Measurements from ENCODE around the gene SLX9.
"Not testable (repeated sequence)": the region's sequence is repeated elsewhere in the genome, so short reads cannot be mapped to it uniquely, and the experiment has no call there.

SLX9 gene

DNA sequence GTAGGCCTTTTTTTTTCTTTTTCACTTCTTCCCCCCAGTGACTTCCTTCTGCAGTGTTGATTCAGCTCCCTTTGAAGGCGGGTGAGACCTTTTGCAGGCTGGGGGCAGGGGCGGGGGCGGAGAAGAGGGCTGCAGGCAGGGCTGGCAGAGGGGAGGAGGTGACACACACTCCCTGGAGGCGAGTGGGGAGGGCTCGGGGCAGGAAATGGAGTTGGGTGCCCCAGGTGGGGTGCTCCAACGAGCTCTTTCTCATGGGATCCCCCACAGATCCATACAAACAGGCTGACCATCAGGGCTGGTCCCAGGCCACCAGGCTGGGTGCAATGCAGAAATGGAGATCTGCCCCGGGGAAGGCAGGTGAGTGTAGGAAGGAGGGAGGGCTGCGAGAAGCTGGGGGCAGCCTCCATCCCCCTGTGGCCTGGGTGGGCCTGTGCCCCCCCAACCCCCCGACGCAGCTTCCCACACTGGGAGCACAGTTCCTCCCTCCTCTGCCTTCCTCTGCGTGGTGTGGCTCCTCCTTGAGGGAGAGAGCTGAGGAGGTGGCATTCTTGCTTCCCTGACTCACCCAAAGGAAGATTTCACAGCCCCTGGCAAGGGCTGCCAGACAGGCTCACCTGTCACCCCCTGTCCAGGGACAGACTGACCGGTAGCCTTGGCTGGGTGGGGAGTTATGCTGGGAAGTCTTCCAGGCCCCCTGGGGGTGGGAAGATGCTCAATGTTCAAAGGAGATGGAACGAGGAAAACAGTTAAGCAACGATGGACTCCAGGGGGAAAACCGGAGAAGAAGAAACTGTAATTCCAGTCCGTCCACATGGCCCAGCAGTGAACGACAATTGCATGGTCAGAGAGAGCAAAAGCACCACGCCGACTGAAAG, 12.0 kb upstream of the SLX9 start:
- H3K4me1 ChIP-seq (ENCODE audit: control insufficient read depth, low read length), result peaks cover 82% of the 10 kb centered on the region
- H3F3A ChIP-seq (ENCODE audit: control insufficient read depth, insufficient read depth), result peaks cover 21% of the 10 kb centered on the region
- H3K4me3 ChIP-seq (ENCODE audit: low read length), result peak overlapping the region; percentile 47
- no peaks in the 10 kb centered on the region for H3K36me3 ChIP-seq (ENCODE audit: control insufficient read depth, low read length)
- H3K27ac ChIP-seq (ENCODE audit: low read depth, low read length), result no peak overlapping the region
- no peaks in the 10 kb centered on the region for H3K9me2 ChIP-seq (replicated peaks; ENCODE audit: control insufficient read depth, low read length)
- H3K79me2 ChIP-seq (ENCODE audit: control insufficient read depth, low read length), result no peaks in the 10 kb centered on the region
- TF ChIP-seq, protein P1, sequence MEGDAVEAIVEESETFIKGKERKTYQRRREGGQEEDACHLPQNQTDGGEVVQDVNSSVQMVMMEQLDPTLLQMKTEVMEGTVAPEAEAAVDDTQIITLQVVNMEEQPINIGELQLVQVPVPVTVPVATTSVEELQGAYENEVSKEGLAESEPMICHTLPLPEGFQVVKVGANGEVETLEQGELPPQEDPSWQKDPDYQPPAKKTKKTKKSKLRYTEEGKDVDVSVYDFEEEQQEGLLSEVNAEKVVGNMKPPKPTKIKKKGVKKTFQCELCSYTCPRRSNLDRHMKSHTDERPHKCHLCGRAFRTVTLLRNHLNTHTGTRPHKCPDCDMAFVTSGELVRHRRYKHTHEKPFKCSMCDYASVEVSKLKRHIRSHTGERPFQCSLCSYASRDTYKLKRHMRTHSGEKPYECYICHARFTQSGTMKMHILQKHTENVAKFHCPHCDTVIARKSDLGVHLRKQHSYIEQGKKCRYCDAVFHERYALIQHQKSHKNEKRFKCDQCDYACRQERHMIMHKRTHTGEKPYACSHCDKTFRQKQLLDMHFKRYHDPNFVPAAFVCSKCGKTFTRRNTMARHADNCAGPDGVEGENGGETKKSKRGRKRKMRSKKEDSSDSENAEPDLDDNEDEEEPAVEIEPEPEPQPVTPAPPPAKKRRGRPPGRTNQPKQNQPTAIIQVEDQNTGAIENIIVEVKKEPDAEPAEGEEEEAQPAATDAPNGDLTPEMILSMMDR (IDR thresholded peaks at IDR 0.05; ENCODE audit: low read depth, low read length, poor library complexity, severe bottlenecking), result no peak
- TF ChIP-seq EZH2phosphoT487 (IDR thresholded peaks at IDR 0.05; ENCODE audit: borderline replicate concordance, low read length), result no peak
- peaks cover 5% of the 10 kb centered on the region for H4K20me1 ChIP-seq (ENCODE audit: control insufficient read depth, insufficient read depth, low read depth, low read length)
- peak overlapping the region; percentile 57 for H3K4me2 ChIP-seq (ENCODE audit: low read length)
- no peaks in the 10 kb centered on the region for H3K9me3 ChIP-seq (ENCODE audit: control insufficient read depth, insufficient read depth, low read length)
- H3K27me3 ChIP-seq (ENCODE audit: control insufficient read depth, low read length), result peaks cover 91% of the 10 kb centered on the region

DNA sequence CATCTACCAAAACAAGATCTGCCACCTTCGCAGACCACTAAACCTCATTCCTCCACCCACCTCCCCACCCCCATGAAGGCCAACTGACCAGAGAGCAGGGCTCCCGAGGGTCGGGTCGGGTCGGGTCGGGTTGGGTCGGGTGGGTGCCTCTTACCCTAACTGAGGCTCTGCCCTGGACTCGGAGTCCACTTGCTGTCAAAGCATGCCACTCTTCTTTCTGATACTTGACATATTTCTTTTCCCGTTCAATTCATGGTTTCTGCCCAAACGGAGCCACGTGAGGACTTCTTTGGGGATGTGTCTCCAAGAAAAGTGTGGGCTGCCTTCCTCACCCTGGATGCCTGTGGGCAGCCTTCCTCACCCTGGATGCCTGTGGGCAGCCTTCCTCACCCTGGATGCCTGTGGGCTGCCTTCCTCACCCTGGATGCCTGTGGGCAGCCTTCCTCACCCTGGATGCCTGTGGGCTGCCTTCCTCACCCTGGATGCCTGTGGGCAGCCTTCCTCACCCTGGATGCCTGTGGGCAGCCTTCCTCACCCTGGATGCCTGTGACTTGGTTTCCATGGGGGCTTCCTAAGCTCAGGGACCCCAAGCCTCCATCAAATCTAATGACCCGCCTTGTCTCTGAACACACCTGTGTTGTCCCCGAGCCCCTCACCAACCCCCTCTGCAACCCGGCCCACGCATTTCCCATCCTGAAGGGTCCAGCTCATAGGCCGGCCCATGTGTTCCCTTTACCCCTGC, 11.2 kb upstream of the SLX9 start:
- not testable (repeated sequence) for H3K27ac ChIP-seq (ENCODE audit: low read depth, low read length); H4K20me1 ChIP-seq (ENCODE audit: control insufficient read depth, insufficient read depth, low read depth, low read length); H3K9me3 ChIP-seq (ENCODE audit: control insufficient read depth, insufficient read depth, low read length); H3K9me2 ChIP-seq (replicated peaks; ENCODE audit: control insufficient read depth, low read length); H3K79me2 ChIP-seq (ENCODE audit: control insufficient read depth, low read length); H3K36me3 ChIP-seq (ENCODE audit: control insufficient read depth, low read length); H3K4me3 ChIP-seq (ENCODE audit: low read length)
- H3F3A ChIP-seq (ENCODE audit: control insufficient read depth, insufficient read depth), result peaks cover 18% of the 10 kb centered on the region
- peaks cover 89% of the 10 kb centered on the region for H3K4me1 ChIP-seq (ENCODE audit: control insufficient read depth, low read length)
- H3K27me3 ChIP-seq (ENCODE audit: control insufficient read depth, low read length), result peaks cover 91% of the 10 kb centered on the region
- H3K4me2 ChIP-seq (ENCODE audit: low read length), result peak overlapping the region; percentile 57; the same call in 1 of the 2 replicates

DNA sequence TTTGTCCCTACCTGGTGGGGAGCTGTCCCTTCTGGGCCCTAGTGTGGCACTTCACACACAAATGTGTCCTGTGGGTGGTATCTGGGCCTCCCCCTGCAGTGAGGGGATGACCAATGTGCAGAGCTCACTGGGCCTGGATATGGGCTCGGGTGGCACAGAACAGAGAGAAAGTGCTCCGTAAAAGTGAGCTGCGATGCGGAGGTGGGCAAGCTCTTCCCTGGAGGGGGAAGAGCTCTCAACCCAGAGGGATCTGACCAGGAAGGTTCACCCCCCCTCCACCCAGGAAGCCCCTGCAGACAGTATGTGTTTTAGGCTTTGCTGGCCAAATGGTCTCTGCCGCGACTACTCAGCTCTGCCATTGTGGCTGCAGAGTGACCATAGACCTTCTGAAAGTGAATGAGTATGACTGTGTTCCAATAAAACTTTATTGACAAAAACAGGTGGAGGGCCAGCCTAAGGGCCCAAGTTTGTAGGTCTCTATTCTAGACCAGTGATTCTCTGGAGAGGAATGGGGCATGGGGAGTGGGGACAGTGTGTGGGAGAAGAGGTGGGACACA, 10.5 kb upstream of the SLX9 start:
- peaks cover 91% of the 10 kb centered on the region for H3K27me3 ChIP-seq (ENCODE audit: control insufficient read depth, low read length)
- H3K9me3 ChIP-seq (ENCODE audit: control insufficient read depth, insufficient read depth, low read length), result no peaks in the 10 kb centered on the region
- no peaks in the 10 kb centered on the region for H3K36me3 ChIP-seq (ENCODE audit: control insufficient read depth, low read length)
- H3K4me2 ChIP-seq (ENCODE audit: low read length), result no peak overlapping the region
- no peak overlapping the region for H3K27ac ChIP-seq (ENCODE audit: low read depth, low read length)
- no peaks in the 10 kb centered on the region for H3K9me2 ChIP-seq (replicated peaks; ENCODE audit: control insufficient read depth, low read length)
- peaks cover 83% of the 10 kb centered on the region for H3K4me1 ChIP-seq (ENCODE audit: control insufficient read depth, low read length)
- peaks cover 11% of the 10 kb centered on the region for H4K20me1 ChIP-seq (ENCODE audit: control insufficient read depth, insufficient read depth, low read depth, low read length)
- H3F3A ChIP-seq (ENCODE audit: control insufficient read depth, insufficient read depth), result peaks cover 16% of the 10 kb centered on the region
- TF ChIP-seq EZH2phosphoT487 (IDR thresholded peaks at IDR 0.05; ENCODE audit: borderline replicate concordance, low read length), result no peak
- TF ChIP-seq, protein P1 (IDR thresholded peaks at IDR 0.05; ENCODE audit: low read depth, low read length, poor library complexity, severe bottlenecking), result no peak
- H3K79me2 ChIP-seq (ENCODE audit: control insufficient read depth, low read length), result no peaks in the 10 kb centered on the region
- H3K4me3 ChIP-seq (ENCODE audit: low read length), result no peak overlapping the region
